T47D (cell line): ENCODE data around the gene FAM228A.

Experiments
- DNase-seq, 2 experiments: peaks; one replicate each; pipeline versions ENCODE4 v3.0.0 to v3.0.0-alpha.2; 2011 to 2012; ENCODE audit warnings: low read depth in 1 of 2, low spot score in 1 of 2
- JUND ChIP-seq: IDR thresholded peaks from 2 replicates; pipeline ENCODE4 v1.6.1; 2012; ENCODE audit warnings: low read depth
- in situ Hi-C: cut with HindIII; loops from 2 replicates; pipeline ENCODE4 v1.10.0; 2016; ENCODE audit warnings: low sequenced_read_pairs, low pct_unique_long_range_greater_than_20kb

FAM228A gene

GRCh38 chr2:24199968-24200590 lies 25.2 kb downstream of the FAM228A start:
- no peak for DNase-seq
- in situ Hi-C loops = no loop called here
- no peak for TF ChIP-seq JUND

- TF ChIP-seq JUND = no peak
- in situ Hi-C loops = no loop called here
- DNase-seq = no peak
Measured at GRCh38 chr2:24200799-24201198, 25.9 kb downstream of the FAM228A start.

GRCh38 chr2:24203029-24203786 lies 28.4 kb downstream of the FAM228A start:
- in situ Hi-C loops = no loop called here
- no peak for DNase-seq
- TF ChIP-seq JUND = no peak

GRCh38 chr2:24203787-24204150 lies 28.9 kb downstream of the FAM228A start:
- in situ Hi-C loops = no loop called here
- no peak for TF ChIP-seq JUND
- DNase-seq = no peak

- in situ Hi-C loops = no loop called here
- no peak for DNase-seq
- TF ChIP-seq JUND = no peak
Measured at GRCh38 chr2:24204505-24204904, 29.7 kb downstream of the FAM228A start.

GRCh38 chr2:24205131-24205530 lies 30.3 kb downstream of the FAM228A start:
- DNase-seq = no peak
- no peak for TF ChIP-seq JUND
- in situ Hi-C loops = no loop called here

GRCh38 chr2:24206242-24206641 lies 31.4 kb downstream of the FAM228A start:
- in situ Hi-C loops = no loop called here
- TF ChIP-seq JUND = no peak
- DNase-seq = no peak

- in situ Hi-C loops = no loop called here
- TF ChIP-seq JUND = no peak
- DNase-seq = no peak
Measured at GRCh38 chr2:24206714-24207113, 31.9 kb downstream of the FAM228A start.

GRCh38 chr2:24207359-24207758 lies 32.5 kb downstream of the FAM228A start:
- no peak for DNase-seq
- TF ChIP-seq JUND = no peak
- in situ Hi-C loops = no loop called here

GRCh38 chr2:24208490-24208889 lies 33.6 kb downstream of the FAM228A start:
- DNase-seq = no peak
- in situ Hi-C loops = no loop called here
- TF ChIP-seq JUND = no peak

GRCh38 chr2:24209389-24210105 lies 34.7 kb downstream of the FAM228A start:
- in situ Hi-C loops = no loop called here
- DNase-seq = no peak
- no peak for TF ChIP-seq JUND

- no peak for DNase-seq
- no peak for TF ChIP-seq JUND
- in situ Hi-C loops = no loop called here
Measured at GRCh38 chr2:24210106-24210455, 35.2 kb downstream of the FAM228A start.

- DNase-seq = no peak
- in situ Hi-C loops = no loop called here
- TF ChIP-seq JUND = no peak
Measured at GRCh38 chr2:24210723-24211122, 35.9 kb downstream of the FAM228A start.

- in situ Hi-C loops = no loop called here
- no peak for DNase-seq
- no peak for TF ChIP-seq JUND
Measured at GRCh38 chr2:24211408-24211807, 36.6 kb downstream of the FAM228A start.
